Measurements from ENCODE around the gene CCDC127. TPM values are rescaled to one million over a fixed set of nuclear protein-coding genes. Genes with fewer than 3 reads are reported as not detected.

Gene CCDC127
- total and polyA plus RNA-seq, 2 of the 4 experiments (the other 2 are of a cell fraction), result 3.2 to 3.9 TPM

DNA sequence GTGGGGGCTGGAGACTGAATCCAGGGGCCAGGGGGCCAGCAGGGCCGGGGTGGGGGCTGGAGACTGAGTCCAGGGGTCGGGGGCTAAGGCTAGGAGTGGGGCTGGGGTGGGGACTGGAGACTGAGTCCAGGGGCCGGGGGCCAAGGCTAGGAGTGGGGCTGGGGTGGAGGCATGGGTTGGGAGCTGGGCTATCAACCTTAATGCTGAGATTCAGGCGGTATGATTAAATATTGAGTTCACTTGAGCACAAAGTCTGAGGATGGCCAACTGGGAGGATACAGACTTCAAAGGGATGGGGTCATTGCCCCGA is 43.7 kb downstream of the CCDC127 start:
- Histone ChIP-seq H3K14ac (replicated peaks; ENCODE audit: low read depth, low read length) (no peak overlapping the region), H3K18ac (ENCODE audit: low read depth, low read length) (no peak overlapping the region), H3K27ac (ENCODE audit: insufficient read depth, low read length) (no peak overlapping the region), H3K4me3 (ENCODE audit: insufficient read depth, low read depth, low read length) (no peak overlapping the region), H3K23ac (ENCODE audit: low read depth, low read length) (no peak overlapping the region), H2BK15ac (ENCODE audit: low read depth, low read length) (no peak overlapping the region), H2BK120ac (ENCODE audit: low read depth, low read length) (no peak overlapping the region), H3K56ac (ENCODE audit: extremely low read depth, insufficient read depth, low read length) (no peak overlapping the region), H3K9me3 (ENCODE audit: control insufficient read depth, insufficient read depth, low read length) (no peaks in the 10 kb centered on the region), H3K36me3 (ENCODE audit: control insufficient read depth, insufficient read depth, low read length) (no peaks in the 10 kb centered on the region), H2BK20ac (ENCODE audit: low read depth, low read length) (no peak overlapping the region), H3K4me1 (ENCODE audit: control insufficient read depth, insufficient read depth, low read length) (peaks cover 4% of the 10 kb centered on the region), H4K5ac (ENCODE audit: low read depth, low read length) (no peak overlapping the region), H4K91ac (ENCODE audit: insufficient read depth, low read depth, low read length) (no peak overlapping the region), H3K79me1 (ENCODE audit: low read depth in 1 of 2, low read length in 2 of 2) (no peaks in the 10 kb centered on the region), H3K4ac (ENCODE audit: low read depth, low read length) (no peak overlapping the region), H3K4me2 (ENCODE audit: low read depth, low read length) (no peak overlapping the region), H2AK9ac (replicated peaks; ENCODE audit: low read depth, low read length, poor library complexity) (no peak overlapping the region), H3K9me1 (ENCODE audit: insufficient read depth, low read length) (peaks cover 8% of the 10 kb centered on the region; the same call in 1 of the 2 replicates), H3K9ac (ENCODE audit: low read depth, low read length) (no peak overlapping the region), H2BK5ac (ENCODE audit: low read depth, low read length, poor library complexity, severe bottlenecking) (no peak overlapping the region), H4K8ac (ENCODE audit: low read depth in 2 of 2, low read length in 2 of 2) (no peak overlapping the region), H2AFZ (replicated peaks; ENCODE audit: low read length, poor library complexity) (no peak overlapping the region), H3K27me3 (ENCODE audit: control insufficient read depth, insufficient read depth, low read length) (peaks cover 14% of the 10 kb centered on the region), H4K20me1 (ENCODE audit: insufficient read depth, low read length) (no peaks in the 10 kb centered on the region), H2AK5ac (ENCODE audit: low read depth, low read length) (no peak overlapping the region)
- BruUV-seq (replicated peaks), result no TSS peak
- ChIA-PET CTCF (interaction anchor here (2.2 kb wide), 1 partner anchor 14 kb away, joined by 7 read pairs; no protein-coding TSS in a partner anchor), POLR2A (ENCODE audit: unreplicated experiment) (no interaction called here)
- intact Hi-C loops (cut with micrococcal nuclease) (no loop called here), dilution Hi-C loops (cut with HindIII; ENCODE audit: low sequenced_read_pairs, unreplicated experiment) (no loop called here), in situ Hi-C loops (cut with MboI; ENCODE audit: low sequenced_read_pairs) (no loop called here)
- ATAC-seq (ENCODE audit: low read depth) (no peak), DNase-seq (no peak)
- 70% methylated on average over 3 of the region's 5 CpGs; no CpG with 5 or more reads in 1 of the 2 experiments for WGBS, 2 experiments (ENCODE audit: extremely low coverage in 2 of 2, insufficient read length in 1 of 2)
- TF ChIP-seq, protein P1, sequence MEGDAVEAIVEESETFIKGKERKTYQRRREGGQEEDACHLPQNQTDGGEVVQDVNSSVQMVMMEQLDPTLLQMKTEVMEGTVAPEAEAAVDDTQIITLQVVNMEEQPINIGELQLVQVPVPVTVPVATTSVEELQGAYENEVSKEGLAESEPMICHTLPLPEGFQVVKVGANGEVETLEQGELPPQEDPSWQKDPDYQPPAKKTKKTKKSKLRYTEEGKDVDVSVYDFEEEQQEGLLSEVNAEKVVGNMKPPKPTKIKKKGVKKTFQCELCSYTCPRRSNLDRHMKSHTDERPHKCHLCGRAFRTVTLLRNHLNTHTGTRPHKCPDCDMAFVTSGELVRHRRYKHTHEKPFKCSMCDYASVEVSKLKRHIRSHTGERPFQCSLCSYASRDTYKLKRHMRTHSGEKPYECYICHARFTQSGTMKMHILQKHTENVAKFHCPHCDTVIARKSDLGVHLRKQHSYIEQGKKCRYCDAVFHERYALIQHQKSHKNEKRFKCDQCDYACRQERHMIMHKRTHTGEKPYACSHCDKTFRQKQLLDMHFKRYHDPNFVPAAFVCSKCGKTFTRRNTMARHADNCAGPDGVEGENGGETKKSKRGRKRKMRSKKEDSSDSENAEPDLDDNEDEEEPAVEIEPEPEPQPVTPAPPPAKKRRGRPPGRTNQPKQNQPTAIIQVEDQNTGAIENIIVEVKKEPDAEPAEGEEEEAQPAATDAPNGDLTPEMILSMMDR (conservative IDR thresholded peaks at IDR 0.05; ENCODE audit: low read depth, low read length), result no peak
- TF ChIP-seq RCOR1 (IDR thresholded peaks at IDR 0.05; ENCODE audit: insufficient replicate concordance, low read length) (no peak), CEBPB (IDR thresholded peaks at IDR 0.05; ENCODE audit: low read depth, low read length) (no peak), POLR2A (IDR thresholded peaks at IDR 0.05; ENCODE audit: low read depth, low read length) (no peak), RAD21 (IDR thresholded peaks at IDR 0.05; ENCODE audit: low read length) (no peak), BHLHE40 (IDR thresholded peaks at IDR 0.05; ENCODE audit: low read depth, low read length) (no peak), FOS (IDR thresholded peaks at IDR 0.05; ENCODE audit: low read depth, low read length) (no peak)
